H1 (cell line): ENCODE measurements around the gene LRCH1. TPM values are rescaled to one million over a fixed set of nuclear protein-coding genes. Genes with fewer than 3 reads are reported as not detected.

Experiments used
- CTCF ChIA-PET: fragments of 300-600 bp; sonication (Branson Sonifier 250); formaldehyde crosslinking; loops from one replicate; lab custom pipeline; 2021; ENCODE audit not compliant: partially characterized antibody; lab: Charles Lee
- POLR2A ChIA-PET: fragments of 300-600 bp; sonication (Branson Sonifier 250); formaldehyde crosslinking; loops from one replicate; lab custom pipeline; 2021; ENCODE audit warnings: inconsistent platforms; ENCODE audit not compliant: partially characterized antibody; lab: Charles Lee
- DNase-seq, 2 experiments: peaks; one replicate each; pipeline versions ENCODE4 v3.0.0 to v3.0.0-alpha.2; 2010 to 2022; ENCODE audit warnings: low spot score in 2 of 2, low read depth in 1 of 2, mixed read lengths in 1 of 2
- FAIRE-seq: peaks from 2 replicates; lab custom pipeline; 2011; peaks lifted over from hg19 to GRCh38; lab: Jason Lieb, UNC
- H2AFZ ChIP-seq: 2 replicates; pipeline ENCODE4 v1.8.1; 2012; ENCODE audit warnings: low read length, inconsistent platforms
- H2AK5ac ChIP-seq: 2 replicates; pipeline ENCODE4 v1.6.1; 2013; ENCODE audit warnings: low read depth, low read length
- H2BK120ac ChIP-seq: replicated peaks from 2 replicates; pipeline ENCODE3; 2013; ENCODE audit warnings: low read depth, low read length, inconsistent platforms
- H2BK12ac ChIP-seq: 2 replicates; pipeline ENCODE4 v1.6.1; 2013; ENCODE audit warnings: low read depth, low read length
- H2BK15ac ChIP-seq: 2 replicates; pipeline ENCODE4 v1.6.1; 2013; ENCODE audit warnings: low read length
- H2BK20ac ChIP-seq: 2 replicates; pipeline ENCODE4 v1.6.1; 2013; ENCODE audit warnings: low read length
- H2BK5ac ChIP-seq: 2 replicates; pipeline ENCODE4 v1.6.1; 2013; ENCODE audit warnings: low read depth, low read length
- H3K14ac ChIP-seq: 2 replicates; pipeline ENCODE4 v1.6.1; 2013; ENCODE audit warnings: inconsistent platforms; ENCODE audit not compliant: insufficient read length
- H3K18ac ChIP-seq: 2 replicates; pipeline ENCODE4 v1.6.1; 2013; ENCODE audit warnings: low read length; ENCODE audit errors: extremely low read depth
- H3K23ac ChIP-seq: 2 replicates; pipeline ENCODE4 v1.6.1; 2013; ENCODE audit warnings: inconsistent platforms; ENCODE audit not compliant: insufficient read length
- H3K23me2 ChIP-seq: 2 replicates; pipeline ENCODE4 v1.6.1; 2013; ENCODE audit warnings: low read depth, low read length
- H3K27ac ChIP-seq: 2 replicates; pipeline ENCODE4 v1.6.1; 2011; ENCODE audit warnings: low read depth, low read length, inconsistent platforms
- H3K27me3 ChIP-seq, 4 experiments: replicated peaks in 1 of 4; 1 replicate in 1 of 4; 2 replicates in 3 of 4; pipeline versions ENCODE4 v1.6.1 to v1.8.1; 2011 to 2013; ENCODE audit warnings: low read length in 3 of 4, mild to moderate bottlenecking in 3 of 4, inconsistent platforms in 2 of 4, mixed read lengths in 2 of 4, moderate library complexity in 1 of 4; ENCODE audit not compliant: control insufficient read depth in 3 of 4, insufficient read depth in 3 of 4; ENCODE audit errors: extremely low read depth in 1 of 4
- H3K36me3 ChIP-seq, 4 experiments: 2 replicates each; pipeline versions ENCODE4 v1.6.1 to v1.8.1; 2011 to 2013; ENCODE audit warnings: mild to moderate bottlenecking in 4 of 4, low read length in 3 of 4, moderate library complexity in 2 of 4, control low read depth in 1 of 4, inconsistent platforms in 1 of 4; ENCODE audit not compliant: insufficient read depth in 4 of 4, control insufficient read depth in 2 of 4
- H3K4ac ChIP-seq: replicated peaks from 2 replicates; pipeline ENCODE3; 2013; ENCODE audit warnings: low read length, low read depth, mixed read lengths, inconsistent platforms; ENCODE audit not compliant: insufficient read length
- H3K4me1 ChIP-seq, 4 experiments: replicated peaks in 1 of 4; 1 replicate in 1 of 4; 2 replicates in 3 of 4; pipeline versions ENCODE4 v1.6.1 to v1.8.1; 2011 to 2013; ENCODE audit warnings: low read length in 3 of 4, inconsistent platforms in 2 of 4, mixed read lengths in 1 of 4; ENCODE audit not compliant: insufficient read depth in 4 of 4, control insufficient read depth in 3 of 4
- H3K4me2 ChIP-seq, 2 experiments: 2 replicates each; pipeline versions ENCODE4 v1.6.1 to v1.8.1; 2011 to 2013; ENCODE audit warnings: low read depth in 2 of 2, low read length in 2 of 2, control low read depth in 1 of 2, inconsistent platforms in 1 of 2, mild to moderate bottlenecking in 1 of 2; ENCODE audit not compliant: insufficient read depth in 1 of 2
- H3K4me3 ChIP-seq, 4 experiments: fragments of 200-600, 300-600 bp in 1 of 4; sonication (generic), shearing (Covaris generic), sonication (Bioruptor Twin) in 1 of 4; 2 replicates each; pipeline versions ENCODE4 v1.5.1 to v1.8.1; 2011 to 2016; ENCODE audit warnings: low read length in 4 of 4, low read depth in 3 of 4, control low read depth in 2 of 4, inconsistent platforms in 2 of 4, mild to moderate bottlenecking in 2 of 4, mixed read lengths in 1 of 4, moderate library complexity in 1 of 4; ENCODE audit not compliant: insufficient read depth in 2 of 4; ENCODE audit errors: extremely low read depth in 1 of 4
- H3K56ac ChIP-seq: replicated peaks from 2 replicates; pipeline ENCODE3; 2013; ENCODE audit warnings: low read depth, mild to moderate bottlenecking, mixed read lengths, low read length, inconsistent platforms; ENCODE audit not compliant: insufficient read length
- H3K79me1 ChIP-seq: 2 replicates; pipeline ENCODE4 v1.6.1; 2013; ENCODE audit warnings: low read depth, low read length, control low read depth
- H3K79me2 ChIP-seq, 2 experiments: 2 replicates each; pipeline versions ENCODE4 v1.6.1 to v1.8.1; 2012 to 2013; ENCODE audit warnings: low read length in 2 of 2, mild to moderate bottlenecking in 2 of 2, inconsistent platforms in 1 of 2; ENCODE audit not compliant: insufficient read depth in 2 of 2, control insufficient read depth in 1 of 2
- H3K9ac ChIP-seq, 4 experiments: replicated peaks in 1 of 4; 1 replicate in 1 of 4; 2 replicates in 3 of 4; pipeline versions ENCODE4 v1.6.1 to v1.8.1; 2011 to 2013; ENCODE audit warnings: low read depth in 3 of 4, low read length in 3 of 4, control low read depth in 2 of 4, mild to moderate bottlenecking in 2 of 4, moderate library complexity in 2 of 4, inconsistent platforms in 1 of 4; ENCODE audit errors: extremely low read depth in 1 of 4
- H3K9me3 ChIP-seq, 2 experiments: 2 replicates each; pipeline versions ENCODE4 v1.6.1 to v1.8.1; 2012 to 2013; ENCODE audit warnings: mild to moderate bottlenecking in 2 of 2, moderate library complexity in 2 of 2, control low read depth in 1 of 2, inconsistent platforms in 1 of 2, low read depth in 1 of 2, low read length in 1 of 2, mixed read lengths in 1 of 2; ENCODE audit not compliant: insufficient read depth in 2 of 2
- H4K20me1 ChIP-seq, 2 experiments: replicated peaks in 1 of 2; 2 replicates each; pipeline versions ENCODE3 to v1.8.1; 2011 to 2013; ENCODE audit warnings: inconsistent platforms in 2 of 2, low read length in 2 of 2, mild to moderate bottlenecking in 1 of 2; ENCODE audit not compliant: insufficient read depth in 2 of 2, control insufficient read depth in 1 of 2
- H4K5ac ChIP-seq: 2 replicates; pipeline ENCODE4 v1.6.1; 2013; ENCODE audit warnings: low read length, low read depth, mixed read lengths, inconsistent platforms; ENCODE audit not compliant: insufficient read length
- H4K8ac ChIP-seq: 2 replicates; pipeline ENCODE4 v1.8.0; 2013; ENCODE audit warnings: mild to moderate bottlenecking, moderate library complexity, low read length, inconsistent platforms; ENCODE audit not compliant: insufficient read depth; ENCODE audit errors: extremely low read depth
- H4K91ac ChIP-seq: replicated peaks from 2 replicates; pipeline ENCODE3; 2013; ENCODE audit warnings: low read length, mixed read lengths, inconsistent platforms; ENCODE audit not compliant: insufficient read length
- BCL11A ChIP-seq, 2 experiments: IDR thresholded peaks; one replicate each; pipeline ENCODE4 v1.6.1; 2011; ENCODE audit warnings: low read depth in 2 of 2, low read length in 2 of 2, mild to moderate bottlenecking in 2 of 2
- E2F6 ChIP-seq: IDR thresholded peaks from 2 replicates; pipeline ENCODE4 v1.6.1; 2012; ENCODE audit warnings: inconsistent platforms
- FOSL1 ChIP-seq: IDR thresholded peaks from 2 replicates; pipeline ENCODE4 v1.6.1; 2011; ENCODE audit warnings: mild to moderate bottlenecking, low read depth, low read length, moderate library complexity; ENCODE audit not compliant: insufficient read depth
- GABPA ChIP-seq: IDR thresholded peaks from 2 replicates; pipeline ENCODE4 v1.6.1; 2011; ENCODE audit warnings: mild to moderate bottlenecking, low read length, moderate library complexity, borderline replicate concordance; ENCODE audit not compliant: insufficient read depth
- JUN ChIP-seq: IDR thresholded peaks from 2 replicates; pipeline ENCODE4 v1.6.1; 2011; ENCODE audit warnings: low read depth, mild to moderate bottlenecking, improper control_type of control experiment, low read length
- NRF1 ChIP-seq: IDR thresholded peaks from 2 replicates; pipeline ENCODE4 v1.6.1; 2011; ENCODE audit warnings: mild to moderate bottlenecking, low read depth, low read length, improper control_type of control experiment
- RXRA ChIP-seq: IDR thresholded peaks from 2 replicates; pipeline ENCODE4 v1.6.1; 2011; ENCODE audit warnings: low read depth, mild to moderate bottlenecking, low read length, moderate library complexity; ENCODE audit not compliant: insufficient read depth
- SIX5 ChIP-seq: IDR thresholded peaks from 2 replicates; pipeline ENCODE4 v1.6.1; 2011; ENCODE audit warnings: mild to moderate bottlenecking, low read depth, low read length
- TAF7 ChIP-seq: optimal IDR thresholded peaks from 2 replicates; pipeline ENCODE3; 2011; ENCODE audit warnings: low read depth, mild to moderate bottlenecking, inconsistent platforms, low read length, moderate library complexity, borderline replicate concordance
- TEAD4 ChIP-seq: IDR thresholded peaks from 2 replicates; pipeline ENCODE4 v1.6.1; 2012; ENCODE audit warnings: low read depth, low read length, inconsistent platforms, mixed read lengths
- WGBS, 2 experiments: shearing (Covaris generic) in 1 of 2; methylation state at CpG; one replicate each; pipeline versions ENCODE4 v1.1.6 to v1.1.7; 2013 to 2015; ENCODE audit warnings: low lambda C conversion rate in 2 of 2, mixed read lengths in 2 of 2, inconsistent platforms in 1 of 2, low coverage in 1 of 2, missing lambda C conversion rate in 1 of 2; ENCODE audit not compliant: insufficient replicate concordance in 2 of 2, insufficient coverage in 1 of 2, insufficient read length in 1 of 2; ENCODE audit errors: extremely low coverage in 1 of 2, missing lambda C conversion rate in 1 of 2; 5-methylcytosine and 5-hydroxymethylcytosine counted together
- polyA plus RNA-seq, 7 experiments: library from polyadenylated mRNA; depleted of rRNA in 3 of 7; stranded (reverse) in 5 of 7; unstranded in 2 of 7; fragments of >200 nt in 5 of 7; fragments of 200-250 nt in 2 of 7; gene quantifications; 1 replicate in 5 of 7; 2 replicates in 1 of 7; 4 replicates in 1 of 7; pipeline versions ENCODE4 v1.2.1 to v1.2.3, GENCODE V29; 2011 to 2013; ENCODE audit warnings: missing spikeins in 2 of 7, mixed read lengths in 2 of 7
- total RNA-seq: library from RNA; stranded (reverse); fragmentation: NEBNext Ultra II Directional; extraction: Animal tissue kit (Norgen Biotek cat#: 25700); gene quantifications from 2 replicates; pipeline ENCODE4 v1.2.1, GENCODE V29; 2021

Gene LRCH1
- total and polyA plus RNA-seq, 2 of the 8 experiments (the other 6 are each of a cell fraction or from before 2014, with no cell fraction given): 3.0 to 10.1 TPM

GRCh38 chr13:46624353-46624752, 71.4 kb downstream of the LRCH1 start:
- peaks cover 5 to 19% (median 12%) of the 10 kb centered on the region in 4 experiments for H3K4me1 ChIP-seq
- H3K9me3 ChIP-seq: no peaks in the 10 kb centered on the region
- H3K27me3 ChIP-seq: no peaks in the 10 kb centered on the region
- H4K5ac ChIP-seq: no peak overlapping the region
- 0 out of 2 replicates have a peak, but pooled peaks cover 3% of the 10 kb centered on the region for H3K79me1 ChIP-seq
- H2BK120ac ChIP-seq: no peak overlapping the region
- no peak overlapping the region for H4K91ac ChIP-seq
- H2BK12ac ChIP-seq: no peak overlapping the region
- H3K23ac ChIP-seq: no peak overlapping the region
- DNase-seq: no peak
- H2BK20ac ChIP-seq: no peak overlapping the region
- H3K4ac ChIP-seq: no peak overlapping the region
- no peak overlapping the region for H3K14ac ChIP-seq
- H3K18ac ChIP-seq: no peak overlapping the region
- peaks cover 2 to 4% of the 10 kb centered on the region in 2 experiments for H4K20me1 ChIP-seq
- H3K56ac ChIP-seq: no peak overlapping the region
- H2BK5ac ChIP-seq: no peak overlapping the region
- TF ChIP-seq FOSL1: no peak
- no peak for TF ChIP-seq NRF1
- TF ChIP-seq E2F6: no peak
- no peak for TF ChIP-seq BCL11A (IDR thresholded peaks at IDR 0.05; ENCODE audit: low read depth in 2 of 2, low read length in 2 of 2)
- TF ChIP-seq TEAD4: no peak
- no peak for TF ChIP-seq JUN
- TF ChIP-seq GABPA: no peak
- TF ChIP-seq TAF7: no peak
- no peak for TF ChIP-seq RXRA
- TF ChIP-seq SIX5: no peak
- WGBS, 2 experiments: 88% methylated on average over 3 of the region's 3 CpGs; no CpG with 5 or more reads in 1 of the 2 experiments
- no peaks in the 10 kb centered on the region for H3K23me2 ChIP-seq
- no peak overlapping the region for H3K27ac ChIP-seq
- 0 out of 4 replicates have a peak overlapping the region, but pooled peaks of 1 of the 2 experiments have one; percentile 22 for H3K4me2 ChIP-seq
- no peak overlapping the region for H2AK5ac ChIP-seq
- ChIA-PET CTCF (interaction anchor here (0.6 to 1.4 kb wide), 5 partner anchors 9 to 102 kb away, joined by 3 to 5 read pairs (median 4); no protein-coding TSS in a partner anchor), POLR2A (no interaction called here)
- FAIRE-seq: no peak
- no peak overlapping the region for H4K8ac ChIP-seq
- peaks cover 0 to 47% of the 10 kb centered on the region in 2 experiments; a peak in 2 of 4 replicates for H3K79me2 ChIP-seq
- H2AFZ ChIP-seq: no peak overlapping the region
- no peak overlapping the region for H2BK15ac ChIP-seq
- H3K4me3 ChIP-seq: no peak overlapping the region
- no peak overlapping the region for H3K9ac ChIP-seq
- no peaks in the 10 kb centered on the region for H3K36me3 ChIP-seq
